Measurements from ENCODE around the gene FMO1. TPM values are rescaled to one million over a fixed set of nuclear protein-coding genes. Genes with fewer than 3 reads are reported as not detected.
A peak's percentile ranks its signal among the peaks of the same experiment; 100 is the strongest.

The FMO1 gene
- total RNA-seq, 1 experiment from 2014 or later, result not detected

- Histone ChIP-seq H3K36me3 (ENCODE audit: insufficient read depth, low read length, poor library complexity, severe bottlenecking) (no peaks in the 10 kb centered on the region), H3K27ac (ENCODE audit: low read depth, low read length, poor library complexity, severe bottlenecking) (peak within 1 kb of the TSS; percentile 59), H3K4me1 (ENCODE audit: insufficient read depth, low read length, poor library complexity, severe bottlenecking) (peaks cover 5% of the 10 kb centered on the region), H3K4me3 (ENCODE audit: low read depth, low read length, poor library complexity, severe bottlenecking) (peak within 1 kb of the TSS; percentile 21), H3K27me3 (replicated peaks; ENCODE audit: insufficient read depth, low read depth, low read length, poor library complexity) (no peaks in the 10 kb centered on the region), H3K9me3 (ENCODE audit: low read depth, low read length, poor library complexity, severe bottlenecking) (no peaks in the 10 kb centered on the region)
- POLR2A ChIA-PET (ENCODE audit: low non-redundant PET), result interaction anchor here (1.2 kb wide), 1 partner anchor 257 kb away, joined by 3 read pairs; no protein-coding TSS in a partner anchor
- TF ChIP-seq CTCF (conservative IDR thresholded peaks at IDR 0.05; ENCODE audit: low read depth, low read length) (peak; percentile 95), EZH2 (IDR thresholded peaks at IDR 0.05; ENCODE audit: borderline replicate concordance, low read depth, low read length, poor library complexity, severe bottlenecking) (no peak)
- peak; percentile 99 for DNase-seq (ENCODE audit: low spot score)
- CTCF ChIA-PET, result interaction anchor here (0.5 to 1.8 kb wide), 14 partner anchors 9 to 624 kb away, joined by 3 to 32 read pairs (median 6); no protein-coding TSS in a partner anchor
- no TSS peak for BruUV-seq (replicated peaks)
- intact Hi-C loops (cut with micrococcal nuclease; ENCODE audit: unreplicated experiment), result loop anchor here (1.0 to 10.0 kb wide), 5 partner anchors 67 to 347 kb away; partner anchors contain the start of gene FMO1
Observed at GRCh38 chr1:171313835-171314320, 65.6 kb downstream of the FMO1 start, which contains the start of gene FMO4. FMO4 (plus strand) TSS chr1:171314183; CDS start chr1:171319826, 5,643 bp downstream.

GRCh38 chr1:171329251-171329650 is 81.0 kb downstream of the FMO1 start:
- Histone ChIP-seq H3K4me1 (ENCODE audit: insufficient read depth, low read length, poor library complexity, severe bottlenecking) (no peaks in the 10 kb centered on the region), H3K27me3 (replicated peaks; ENCODE audit: insufficient read depth, low read depth, low read length, poor library complexity) (no peaks in the 10 kb centered on the region), H3K27ac (ENCODE audit: low read depth, low read length, poor library complexity, severe bottlenecking) (no peak overlapping the region), H3K4me3 (ENCODE audit: low read depth, low read length, poor library complexity, severe bottlenecking) (no peak overlapping the region), H3K9me3 (ENCODE audit: low read depth, low read length, poor library complexity, severe bottlenecking) (no peaks in the 10 kb centered on the region), H3K36me3 (ENCODE audit: insufficient read depth, low read length, poor library complexity, severe bottlenecking) (no peaks in the 10 kb centered on the region)
- ChIA-PET CTCF (no interaction called here), POLR2A (ENCODE audit: low non-redundant PET) (interaction anchor here (0.7 kb wide), 1 partner anchor 720 kb away, joined by 3 read pairs; no protein-coding TSS in a partner anchor)
- intact Hi-C loops (cut with micrococcal nuclease; ENCODE audit: unreplicated experiment), result no loop called here
- BruUV-seq (replicated peaks), result no TSS peak
- no peak for DNase-seq (ENCODE audit: low spot score)
- TF ChIP-seq EZH2 (IDR thresholded peaks at IDR 0.05; ENCODE audit: borderline replicate concordance, low read depth, low read length, poor library complexity, severe bottlenecking) (no peak), CTCF (conservative IDR thresholded peaks at IDR 0.05; ENCODE audit: low read depth, low read length) (no peak)

DNA sequence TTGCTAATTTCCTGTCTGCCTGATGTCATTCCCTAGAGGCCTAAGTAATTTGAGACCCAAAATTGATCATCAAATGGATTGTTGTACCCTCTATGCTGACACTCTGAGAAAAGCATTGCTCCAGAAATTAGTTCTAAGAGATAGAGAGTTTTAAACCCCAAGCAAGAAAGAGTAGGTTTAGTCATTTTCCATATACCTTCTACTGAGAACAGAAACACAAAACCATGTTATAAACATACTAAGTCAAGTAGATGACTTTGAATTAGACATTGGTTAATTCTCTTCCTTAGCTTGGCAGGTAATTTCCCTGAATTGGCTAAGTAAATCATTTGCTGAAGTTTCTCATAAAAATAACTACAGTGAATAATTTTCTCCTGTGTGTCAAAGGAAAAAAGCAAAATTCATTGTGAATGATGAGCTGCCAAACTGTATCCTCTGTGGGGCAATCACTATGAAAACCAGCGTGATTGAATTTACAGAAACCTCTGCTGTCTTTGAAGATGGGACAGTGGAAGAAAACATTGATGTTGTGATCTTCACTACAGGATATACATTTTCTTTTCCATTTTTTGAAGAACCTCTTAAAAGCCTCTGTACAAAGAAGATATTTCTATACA is 85.8 kb downstream of the FMO1 start:
- DNase-seq (ENCODE audit: low spot score), result no peak
- no peaks in the 10 kb centered on the region for H3K9me3 ChIP-seq (ENCODE audit: low read depth, low read length, poor library complexity, severe bottlenecking)
- H3K27ac ChIP-seq (ENCODE audit: low read depth, low read length, poor library complexity, severe bottlenecking), result no peak overlapping the region
- intact Hi-C loops (cut with micrococcal nuclease; ENCODE audit: unreplicated experiment), result no loop called here
- no peaks in the 10 kb centered on the region for H3K36me3 ChIP-seq (ENCODE audit: insufficient read depth, low read length, poor library complexity, severe bottlenecking)
- no TSS peak for BruUV-seq (replicated peaks)
- POLR2A ChIA-PET (ENCODE audit: low non-redundant PET), result no interaction called here
- CTCF ChIA-PET, result no interaction called here
- TF ChIP-seq EZH2 (IDR thresholded peaks at IDR 0.05; ENCODE audit: borderline replicate concordance, low read depth, low read length, poor library complexity, severe bottlenecking) (no peak), CTCF (conservative IDR thresholded peaks at IDR 0.05; ENCODE audit: low read depth, low read length) (no peak)
- no peak overlapping the region for H3K4me3 ChIP-seq (ENCODE audit: low read depth, low read length, poor library complexity, severe bottlenecking)
- H3K4me1 ChIP-seq (ENCODE audit: insufficient read depth, low read length, poor library complexity, severe bottlenecking), result no peaks in the 10 kb centered on the region
- no peaks in the 10 kb centered on the region for H3K27me3 ChIP-seq (replicated peaks; ENCODE audit: insufficient read depth, low read depth, low read length, poor library complexity)

Other genes starting within 250 kb of the FMO1 start
- not detected in 2 replicates for gene FMO3, start 157.6 kb upstream of the FMO1 start, total RNA-seq (2021)
- gene FMO2, start 63.2 kb upstream of the FMO1 start, total RNA-seq (2021), result 0.20 TPM in 1 of 2 replicates, not detected in the other
- 0.56 and 2.1 TPM in 2 replicates for gene FMO4, start 65.7 kb downstream of the FMO1 start, total RNA-seq (2021)
- 219 and 222 TPM in 2 replicates for gene PRRC2C, start 237.0 kb downstream of the FMO1 start, total RNA-seq (2021)